A549 (cell line): ENCODE measurements around the gene IGFBP4. TPM values are rescaled to one million over a fixed set of nuclear protein-coding genes. Genes with fewer than 3 reads are reported as not detected.

ENCODE experiments used
- BCL3 ChIP-seq: fragments of >200 bp; sonication (Bioruptor Twin); formaldehyde crosslinking; IDR thresholded peaks from 3 replicates; pipeline ENCODE4 v1.6.1; 2016
- CBX2 ChIP-seq: fragments of 200-600 bp; sonication (generic); IDR thresholded peaks from 2 replicates; pipeline ENCODE4 v1.6.1; 2016; ENCODE audit warnings: low read depth, mild to moderate bottlenecking, borderline replicate concordance
- CBX8 ChIP-seq: fragments of 200-600 bp; sonication (generic); IDR thresholded peaks from 2 replicates; pipeline ENCODE4 v1.6.1; 2016
- CHD2 ChIP-seq: fragments of 150-350 bp; IDR thresholded peaks from 2 replicates; pipeline ENCODE4 v1.6.1; 2014; ENCODE audit warnings: low read length; ENCODE audit not compliant: partially characterized antibody
- CTCF ChIP-seq: fragments of >200 bp; sonication (Bioruptor Twin); formaldehyde crosslinking; IDR thresholded peaks from 3 replicates; pipeline ENCODE4 v1.5.1; 2016
- E2F6 ChIP-seq: IDR thresholded peaks from 2 replicates; pipeline ENCODE4 v1.6.1; 2012; ENCODE audit warnings: low read depth, borderline replicate concordance
- EHMT2 ChIP-seq: fragments of 200-600 bp; sonication (generic); IDR thresholded peaks from 2 replicates; pipeline ENCODE4 v1.6.1; 2016; ENCODE audit warnings: antibody characterized with exemption, low read depth, mild to moderate bottlenecking, moderate library complexity
- ELK1 ChIP-seq: fragments of 150-350 bp; IDR thresholded peaks from 2 replicates; pipeline ENCODE4 v1.6.1; 2014; ENCODE audit warnings: low read depth, mild to moderate bottlenecking, low read length
- FOSB ChIP-seq: fragments of 250-450 bp; sonication (Bioruptor Pico); IDR thresholded peaks from 2 replicates; pipeline ENCODE4 v1.5.0; 2020; ENCODE audit warnings: mild to moderate bottlenecking, moderate library complexity
- FOSL2 ChIP-seq, 2 experiments: fragments of 450-650 bp in 1 of 2; fragments of >200 bp in 1 of 2; sonication (Bioruptor Twin) in 1 of 2; formaldehyde crosslinking; IDR thresholded peaks; 2 replicates each; pipeline versions ENCODE4 v1.5.0 to v1.6.1; 2016 to 2020; ENCODE audit warnings: mild to moderate bottlenecking in 1 of 2, moderate library complexity in 1 of 2
- FOXS1 ChIP-seq: fragments of 250-450 bp; sonication (Bioruptor Pico); IDR thresholded peaks from 2 replicates; pipeline ENCODE4 v1.5.0; 2020; ENCODE audit warnings: mild to moderate bottlenecking, moderate library complexity
- GATA3 ChIP-seq: IDR thresholded peaks from 2 replicates; pipeline ENCODE4 v1.6.1; 2012; ENCODE audit warnings: borderline replicate concordance
- HOXA7 ChIP-seq: fragments of 250-450 bp; sonication (Bioruptor Pico); IDR thresholded peaks from 2 replicates; pipeline ENCODE4 v1.5.0; 2020; ENCODE audit warnings: mild to moderate bottlenecking, moderate library complexity
- HOXB5 ChIP-seq: fragments of 250-450 bp; sonication (Bioruptor Pico); IDR thresholded peaks from 2 replicates; pipeline ENCODE4 v1.5.0; 2020; ENCODE audit warnings: mild to moderate bottlenecking, moderate library complexity
- JUN ChIP-seq, 2 experiments: fragments of >200 bp; sonication (Bioruptor Twin); formaldehyde crosslinking; IDR thresholded peaks; 2 replicates in 1 of 2; 3 replicates in 1 of 2; pipeline ENCODE4 v1.6.1; 2016 to 2017
- JUNB ChIP-seq: fragments of >200 bp; sonication (Bioruptor Twin); formaldehyde crosslinking; IDR thresholded peaks from 2 replicates; pipeline ENCODE4 v1.6.1; 2016
- KDM1A ChIP-seq: fragments of 200-600 bp; sonication (generic); IDR thresholded peaks from 2 replicates; pipeline ENCODE4 v1.6.1; 2016; ENCODE audit warnings: low read depth, mild to moderate bottlenecking
- KDM5A ChIP-seq: fragments of 200-600 bp; sonication (generic); IDR thresholded peaks from 2 replicates; pipeline ENCODE4 v1.6.1; 2016; ENCODE audit warnings: antibody characterized with exemption, mild to moderate bottlenecking
- MAFK ChIP-seq: fragments of 450-650 bp; IDR thresholded peaks from 2 replicates; pipeline ENCODE4 v1.6.1; 2014; ENCODE audit not compliant: partially characterized antibody
- MAX ChIP-seq: IDR thresholded peaks from 2 replicates; pipeline ENCODE4 v1.6.1; 2012
- MAZ ChIP-seq: fragments of 150-350 bp; IDR thresholded peaks from 2 replicates; pipeline ENCODE4 v1.6.1; 2014; ENCODE audit warnings: antibody characterized with exemption, low read depth, low read length, borderline replicate concordance
- MYC ChIP-seq: IDR thresholded peaks from 2 replicates; pipeline ENCODE4 v1.6.1; 2012; ENCODE audit warnings: mild to moderate bottlenecking, inconsistent platforms, low read length, improper control_type of control experiment, borderline replicate concordance
- NR3C1 ChIP-seq: fragments of >200 bp; sonication (Bioruptor Twin); formaldehyde crosslinking; IDR thresholded peaks from 3 replicates; pipeline ENCODE4 v1.6.1; 2017
- POLR2A ChIP-seq: IDR thresholded peaks from 2 replicates; pipeline ENCODE4 v1.6.1; 2012; ENCODE audit warnings: mild to moderate bottlenecking, low read length
- RAD21 ChIP-seq, 2 experiments: fragments of >200 bp in 1 of 2; sonication (Bioruptor Twin) in 1 of 2; formaldehyde crosslinking in 1 of 2; IDR thresholded peaks in 1 of 2; conservative IDR thresholded peaks in 1 of 2; 2 replicates in 1 of 2; 3 replicates in 1 of 2; pipeline ENCODE4 v1.6.1; 2012 to 2018; ENCODE audit warnings: inconsistent platforms in 1 of 2
- RARB ChIP-seq: fragments of 250-450 bp; sonication (Bioruptor Pico); IDR thresholded peaks from 2 replicates; pipeline ENCODE4 v1.8.0; 2021; ENCODE audit warnings: mild to moderate bottlenecking, moderate library complexity
- RCOR1 ChIP-seq: fragments of 150-350 bp; IDR thresholded peaks from 2 replicates; pipeline ENCODE4 v1.6.1; 2014; ENCODE audit warnings: antibody characterized with exemption, low read length, low read depth
- REST ChIP-seq: fragments of 200-600 bp; sonication (generic); IDR thresholded peaks from 2 replicates; pipeline ENCODE4 v1.6.1; 2016; ENCODE audit warnings: antibody characterized with exemption, mild to moderate bottlenecking, moderate library complexity
- RFX5 ChIP-seq: fragments of 450-650 bp; IDR thresholded peaks from 2 replicates; pipeline ENCODE4 v1.7.1; 2014; ENCODE audit warnings: antibody characterized with exemption, mild to moderate bottlenecking, moderate library complexity
- RNF2 ChIP-seq: fragments of 200-600 bp; sonication (generic); IDR thresholded peaks from 2 replicates; pipeline ENCODE4 v1.6.1; 2016; ENCODE audit warnings: low read depth, mild to moderate bottlenecking, antibody characterized with exemption, moderate library complexity, borderline replicate concordance
- SMC3 ChIP-seq: fragments of >200 bp; sonication (Bioruptor Twin); formaldehyde crosslinking; IDR thresholded peaks from 3 replicates; pipeline ENCODE4 v1.6.1; 2018; ENCODE audit warnings: inconsistent platforms
- SREBF2 ChIP-seq: fragments of 450-650 bp; IDR thresholded peaks from 2 replicates; pipeline ENCODE4 v1.6.1; 2014; ENCODE audit warnings: mild to moderate bottlenecking, moderate library complexity
- ZFP36 ChIP-seq: fragments of 450-650 bp; IDR thresholded peaks from 2 replicates; pipeline ENCODE4 v1.6.1; 2014; ENCODE audit warnings: borderline replicate concordance; ENCODE audit not compliant: partially characterized antibody
- polyA plus RNA-seq, 4 experiments: library from polyadenylated mRNA; depleted of rRNA in 3 of 4; stranded (reverse); fragments of >200 nt; fragmentation: RNase III in 1 of 4; extraction: RNeasy Plus Mini Kit Qiagen cat#74134 plus additional on column Dnase treatment in 1 of 4; gene quantifications; 2 replicates in 3 of 4; 3 replicates in 1 of 4; pipeline ENCODE4 v1.2.3, GENCODE V29; 2011 to 2017

IGFBP4 gene
- polyA plus RNA-seq, 2 of the 4 experiments (the other 2 are of a cell fraction), result 1,080 to 1,829 TPM

GRCh38 chr17:40499551-40500189 is 56.4 kb downstream of the IGFBP4 start (continued):
- TF ChIP-seq ZFP36, result no peak
- TF ChIP-seq BCL3, result peak; percentile 58; the same call in 1 of the 3 replicates
- TF ChIP-seq FOSL2 (IDR thresholded peaks at IDR 0.05), result no peak
- peak; percentile 20; the same call in 1 of the 2 replicates for TF ChIP-seq FOSL2 (CRISPR knock-in tag; IDR thresholded peaks at IDR 0.05)
- no peak for TF ChIP-seq MAZ
- TF ChIP-seq SREBF2, result no peak
- peak; percentile 38; the same call in 2 of the 3 replicates for TF ChIP-seq SMC3
- TF ChIP-seq CBX8, result no peak
- TF ChIP-seq GATA3, result no peak
- TF ChIP-seq FOXS1 (CRISPR knock-in tag), result no peak
- no peak for TF ChIP-seq MYC
- TF ChIP-seq MAX, result peak; percentile 63
- no peak for TF ChIP-seq REST
- TF ChIP-seq HOXA7, result 0 out of 2 replicates have a peak, but pooled peaks have one; percentile 89
- TF ChIP-seq FOSB, result peak; percentile 11; the same call in 1 of the 2 replicates
- no peak for TF ChIP-seq RARB (CRISPR knock-in tag)
- TF ChIP-seq HOXB5 (CRISPR knock-in tag), result no peak
- peak; percentile 80 for TF ChIP-seq E2F6
- no peak for TF ChIP-seq NR3C1
- TF ChIP-seq KDM5A, result no peak
- no peak for TF ChIP-seq CHD2
- TF ChIP-seq KDM1A, result peak; percentile 95
- no peak for TF ChIP-seq JUNB
- no peak for TF ChIP-seq RCOR1
- TF ChIP-seq ELK1, result no peak
- peak; percentile 49 for TF ChIP-seq MAFK
- TF ChIP-seq RNF2, result no peak
- peak; percentile 66 to 85; a peak in 3 of 5 replicates for TF ChIP-seq JUN (IDR thresholded peaks at IDR 0.05)
- TF ChIP-seq RAD21 (conservative IDR thresholded peaks at IDR 0.05 in 1 of 2, IDR thresholded peaks at IDR 0.05 in 1 of 2), result peak; percentile 16 to 28; a peak in 2 of 5 replicates
- no peak for TF ChIP-seq CTCF
- TF ChIP-seq CBX2, result no peak
- no peak for TF ChIP-seq EHMT2
- TF ChIP-seq POLR2A, result peak; percentile 74
- no peak for TF ChIP-seq RFX5
- TF ChIP-seq, all 56 proteins: peak for 18
